GM19023 (cell line): ENCODE data around the gene MMP20.
A peak's percentile ranks its signal among the peaks of the same experiment; 100 is the strongest.

Source experiments
- ATAC-seq: cut with Tn5 transposase; IDR thresholded peaks from one replicate; pipeline ENCODE4 v1.9.1; 2021; ENCODE audit warnings: mild to moderate bottlenecking, moderate library complexity; ENCODE audit not compliant: unreplicated experiment

Gene MMP20

DNA sequence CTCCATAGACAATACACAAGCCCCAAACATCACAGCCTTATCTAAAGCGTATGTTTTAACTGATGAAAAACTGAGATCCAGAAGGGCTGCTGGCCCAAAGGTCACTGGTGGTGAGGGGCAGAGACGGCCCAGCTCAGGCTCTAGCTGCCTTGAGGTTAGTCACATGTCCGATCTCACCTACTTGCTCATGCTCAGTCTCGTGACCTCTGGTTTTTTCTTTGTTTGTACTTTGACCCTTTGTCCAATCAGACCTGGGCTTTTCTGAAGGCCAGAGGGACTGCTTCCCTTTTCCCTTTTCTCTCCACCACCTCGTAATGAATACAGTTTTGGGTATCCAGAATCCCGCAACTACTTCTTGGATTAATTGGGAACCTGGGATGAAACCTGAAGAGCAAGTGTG is 28.6 kb downstream of the MMP20 start:
- ATAC-seq, result no peak

DNA sequence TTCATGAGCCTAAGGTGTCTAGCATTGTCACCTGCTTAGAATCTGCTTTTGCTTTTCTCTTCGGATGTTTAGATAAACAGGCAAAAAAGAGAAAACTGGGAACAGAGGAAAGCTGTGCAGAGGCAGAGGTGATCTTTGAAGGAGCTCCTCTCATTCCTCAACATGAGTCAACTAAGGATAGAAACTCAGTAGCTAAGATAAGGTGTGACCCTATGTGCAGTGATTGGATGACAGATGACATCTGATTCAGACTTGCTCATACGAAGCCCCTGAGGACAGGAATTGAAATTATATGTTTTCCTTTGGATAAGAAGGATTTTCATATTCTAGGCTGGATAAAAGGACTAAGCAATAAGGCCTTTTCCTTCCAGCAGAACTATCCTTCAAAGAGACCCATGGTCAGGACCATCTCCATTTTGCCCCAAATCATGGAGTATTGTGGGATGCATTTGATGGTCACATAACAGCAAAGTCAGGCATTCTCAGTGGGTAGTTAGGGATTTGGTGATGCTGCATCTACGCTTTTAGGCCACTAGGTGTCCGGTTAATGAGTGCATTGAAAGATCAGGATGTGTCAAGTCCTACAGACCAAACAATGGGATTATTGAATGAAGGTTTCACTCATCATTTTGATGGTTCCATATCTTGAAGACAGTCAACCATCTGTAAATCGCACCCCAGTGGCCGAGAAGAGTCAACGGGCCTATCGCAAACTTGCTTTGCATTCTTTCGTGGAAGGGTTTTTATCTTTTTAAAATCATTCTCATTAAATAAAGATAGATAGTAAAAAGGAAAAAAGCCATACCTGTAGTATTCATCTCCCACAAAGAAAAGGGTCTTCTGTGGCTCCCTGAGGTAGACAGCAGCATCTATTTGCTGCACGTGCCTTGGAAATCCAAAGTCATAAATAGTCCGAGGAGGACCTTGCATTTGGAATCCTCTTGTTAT is 32.2 kb downstream of the MMP20 start:
- ATAC-seq, result no peak

DNA sequence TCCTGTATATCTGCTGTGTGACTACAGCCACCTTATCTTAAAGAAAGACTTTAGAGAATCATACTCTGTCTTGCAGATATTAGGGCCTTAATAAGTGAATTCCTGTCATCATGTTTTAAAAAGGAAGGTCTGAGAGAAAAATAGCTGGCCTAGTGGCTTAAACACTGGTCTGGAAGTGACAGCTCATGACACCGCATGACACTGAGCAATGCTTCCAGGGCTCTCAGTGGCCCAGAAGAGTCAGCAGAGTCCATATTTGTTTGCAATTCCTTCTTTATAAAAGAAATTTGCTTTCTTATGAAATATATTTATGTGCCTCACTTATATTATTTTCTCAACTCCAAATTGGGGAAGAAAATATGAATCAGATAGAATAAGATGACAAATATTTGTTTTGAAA is 33.0 kb downstream of the MMP20 start:
- no peak for ATAC-seq

- ATAC-seq, result peak; percentile 34
Observed at GRCh38 chr11:102591160-102591718, 33.9 kb downstream of the MMP20 start.

DNA sequence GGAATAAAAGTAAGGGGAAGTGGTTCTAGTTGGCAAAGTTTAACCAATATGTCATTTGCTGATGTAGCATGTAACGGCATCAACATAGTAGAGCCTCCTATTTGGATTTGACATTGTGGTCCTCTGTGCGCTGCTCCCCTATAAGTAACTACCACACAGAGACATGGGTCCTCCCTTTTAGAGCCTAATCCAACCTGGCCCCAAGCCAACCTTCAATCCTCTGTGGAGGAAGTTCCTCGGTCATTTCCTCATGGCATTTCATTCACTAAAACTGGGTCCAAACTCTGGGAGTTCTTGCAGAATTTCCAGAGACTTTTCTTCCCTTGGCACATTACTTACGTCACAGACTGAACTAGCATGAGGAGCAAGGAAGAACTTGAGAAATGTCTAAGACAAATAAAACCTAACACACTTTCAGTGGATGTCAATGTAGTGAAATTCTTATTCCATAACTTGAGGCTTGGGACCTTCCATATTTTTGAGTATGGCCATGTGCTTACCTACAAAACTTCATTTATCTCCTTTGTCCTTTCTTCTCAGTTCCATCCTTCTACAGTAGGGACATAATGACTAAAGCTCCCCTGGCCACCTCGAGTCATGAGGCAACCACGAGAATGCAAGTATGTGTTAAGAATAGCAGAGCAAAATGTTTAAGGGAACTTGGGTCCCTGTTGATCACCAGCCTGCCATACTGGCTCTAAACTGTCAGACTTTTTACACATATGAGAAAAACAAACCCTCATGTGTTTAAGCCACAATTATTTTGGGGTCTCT is 34.7 kb downstream of the MMP20 start:
- no peak for ATAC-seq

DNA sequence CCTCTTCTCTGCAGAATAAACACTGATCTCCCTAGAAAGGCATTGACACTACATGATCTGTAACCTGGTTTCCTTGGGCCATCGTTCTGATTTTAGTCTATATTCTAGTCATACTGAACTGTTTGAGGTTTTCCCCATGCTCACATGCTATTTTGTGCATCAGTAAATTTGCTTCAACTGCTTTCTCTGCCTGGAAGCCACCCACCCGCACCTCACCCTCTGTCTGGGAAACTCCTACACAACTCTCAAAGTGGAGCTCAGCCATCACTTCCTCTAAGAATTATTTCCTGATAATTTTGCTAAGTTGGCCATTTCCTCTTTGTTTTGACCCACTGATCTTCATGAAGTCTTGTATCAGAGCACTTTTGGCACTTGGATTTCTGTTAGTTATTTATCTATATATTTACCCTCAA is 36.1 kb downstream of the MMP20 start:
- ATAC-seq, result peak; percentile 67

GRCh38 chr11:102587722-102588121 is 37.4 kb downstream of the MMP20 start:
- no peak for ATAC-seq

DNA sequence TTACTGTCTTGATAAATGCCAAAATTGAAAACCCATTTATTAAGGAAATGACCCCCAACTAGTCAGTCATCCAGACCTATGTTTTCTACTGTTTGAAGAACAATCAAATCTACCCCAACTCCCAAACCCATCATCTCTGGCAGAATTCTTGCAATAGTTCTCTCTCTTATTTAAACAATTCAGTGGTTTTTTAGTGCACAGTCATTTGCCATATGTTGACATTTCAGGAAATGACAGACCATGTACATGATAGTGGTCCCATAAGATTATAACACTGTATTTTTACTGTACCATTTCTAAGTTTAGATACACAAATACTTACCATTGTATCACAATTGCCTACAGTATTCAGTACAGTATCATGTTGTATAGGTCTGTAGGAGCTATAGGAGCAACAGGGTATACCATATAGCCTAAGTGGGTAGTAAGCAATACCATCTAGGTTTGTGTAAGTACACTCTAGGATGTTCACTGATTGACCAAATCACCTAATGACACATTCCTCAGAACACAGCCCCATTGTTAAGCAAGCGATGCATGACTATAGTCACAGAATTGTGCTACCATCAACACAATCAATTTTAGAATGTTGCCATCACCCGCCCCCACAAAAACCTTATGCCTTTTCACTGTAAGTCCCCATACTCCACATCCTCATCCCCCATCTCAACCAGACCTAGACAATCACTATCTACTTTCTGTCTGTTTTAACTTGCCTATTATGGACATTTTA is 41.8 kb downstream of the MMP20 start:
- ATAC-seq, result no peak

DNA sequence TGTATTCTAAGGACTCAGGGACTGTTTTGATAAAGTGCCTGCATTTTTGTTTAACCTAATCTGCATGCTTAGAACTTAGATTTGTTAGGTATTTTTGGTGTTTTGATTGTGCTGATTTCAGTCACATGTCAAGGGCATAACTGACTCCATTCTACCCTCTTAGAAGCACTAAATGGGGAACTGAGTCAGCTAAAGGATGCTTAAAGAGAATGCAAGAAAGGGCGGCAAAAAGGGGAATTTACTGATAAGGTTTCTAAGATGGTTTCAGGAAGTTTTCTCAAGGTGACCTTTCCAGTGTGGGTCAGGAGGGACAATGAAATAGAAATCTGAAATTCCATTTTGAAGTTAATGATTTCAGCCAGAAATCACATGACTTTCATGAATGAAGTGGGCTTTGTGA is 43.0 kb downstream of the MMP20 start:
- ATAC-seq, result no peak

- no peak for ATAC-seq
Observed at GRCh38 chr11:102581066-102581465, 44.1 kb downstream of the MMP20 start.

DNA sequence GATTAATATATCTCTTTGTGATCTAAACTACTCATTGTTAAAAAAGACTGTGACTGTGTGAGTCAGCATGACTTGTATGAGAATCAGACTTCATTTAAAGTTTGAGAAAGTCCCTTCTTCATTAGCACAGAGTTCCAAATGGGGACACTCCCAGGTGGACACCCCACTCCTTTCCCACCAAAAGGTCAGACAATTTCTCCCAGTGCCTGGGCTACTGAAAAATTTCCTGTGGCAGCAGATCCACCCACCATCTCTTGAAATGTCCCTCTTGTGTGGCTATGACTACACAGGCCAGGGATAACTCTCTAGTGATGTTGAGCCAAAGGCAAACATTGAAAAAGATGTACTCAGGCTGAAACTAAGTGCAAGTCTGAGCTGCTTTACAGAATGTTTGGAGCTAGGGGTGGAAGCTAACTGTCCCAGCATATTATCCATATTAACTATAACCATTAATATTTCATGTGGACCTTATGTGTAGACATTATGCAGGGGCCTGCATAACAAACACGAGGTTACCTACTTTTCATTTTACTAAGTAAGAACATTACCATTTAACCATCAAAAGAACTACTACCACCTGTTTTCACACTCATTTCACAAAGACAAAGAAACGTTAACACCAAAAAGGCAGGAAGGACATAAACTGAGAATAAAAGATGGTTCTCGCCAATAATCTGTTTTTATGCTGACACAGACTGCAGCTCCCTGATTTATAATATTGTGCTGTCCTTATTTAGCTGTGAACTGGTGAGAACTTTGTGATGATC is 44.8 kb downstream of the MMP20 start:
- ATAC-seq, result peak; percentile 67

- ATAC-seq, result no peak
Observed at GRCh38 chr11:102577723-102578122, 47.4 kb downstream of the MMP20 start.

DNA sequence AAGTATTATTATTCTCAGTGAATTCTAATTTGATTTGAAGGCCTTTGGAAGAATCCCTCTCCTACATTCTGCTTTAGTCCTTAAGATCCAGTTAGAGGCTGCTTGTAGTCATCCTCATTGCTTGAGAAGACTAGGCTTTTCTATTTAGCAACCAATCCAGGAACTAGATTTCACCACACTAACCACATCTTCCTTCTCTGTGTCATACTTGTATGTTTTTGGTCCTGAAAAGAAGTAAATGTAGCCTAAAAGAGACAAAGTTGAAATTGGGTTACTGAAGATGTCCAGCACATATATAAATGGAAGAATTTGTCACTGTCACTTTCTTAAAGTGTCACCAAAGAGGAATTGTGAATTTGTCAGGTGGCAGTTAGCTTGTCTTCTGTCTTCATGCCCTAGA is 48.0 kb downstream of the MMP20 start:
- no peak for ATAC-seq

GRCh38 chr11:102576350-102576749 is 48.8 kb downstream of the MMP20 start:
- ATAC-seq, result no peak

GRCh38 chr11:102575012-102575411 is 50.1 kb downstream of the MMP20 start:
- no peak for ATAC-seq

DNA sequence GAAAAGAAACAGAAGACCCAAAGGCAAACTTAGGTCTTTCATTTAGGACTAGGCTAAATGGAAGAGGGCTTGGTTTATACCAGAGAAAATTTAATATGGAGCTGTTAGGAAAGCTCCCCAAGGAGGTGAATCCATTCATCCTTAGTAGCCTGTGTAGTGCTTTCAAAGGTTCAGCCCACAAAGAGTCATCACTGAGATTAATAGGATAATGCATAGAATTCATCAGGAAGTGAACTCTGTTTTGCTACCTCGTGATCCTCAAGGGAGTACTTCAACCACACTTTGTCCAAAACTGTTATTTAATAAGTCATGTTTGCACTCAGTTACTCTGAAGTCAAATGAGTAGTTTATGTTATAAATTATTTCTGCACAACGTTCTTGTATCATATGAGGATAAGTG is 51.3 kb downstream of the MMP20 start:
- ATAC-seq, result no peak

DNA sequence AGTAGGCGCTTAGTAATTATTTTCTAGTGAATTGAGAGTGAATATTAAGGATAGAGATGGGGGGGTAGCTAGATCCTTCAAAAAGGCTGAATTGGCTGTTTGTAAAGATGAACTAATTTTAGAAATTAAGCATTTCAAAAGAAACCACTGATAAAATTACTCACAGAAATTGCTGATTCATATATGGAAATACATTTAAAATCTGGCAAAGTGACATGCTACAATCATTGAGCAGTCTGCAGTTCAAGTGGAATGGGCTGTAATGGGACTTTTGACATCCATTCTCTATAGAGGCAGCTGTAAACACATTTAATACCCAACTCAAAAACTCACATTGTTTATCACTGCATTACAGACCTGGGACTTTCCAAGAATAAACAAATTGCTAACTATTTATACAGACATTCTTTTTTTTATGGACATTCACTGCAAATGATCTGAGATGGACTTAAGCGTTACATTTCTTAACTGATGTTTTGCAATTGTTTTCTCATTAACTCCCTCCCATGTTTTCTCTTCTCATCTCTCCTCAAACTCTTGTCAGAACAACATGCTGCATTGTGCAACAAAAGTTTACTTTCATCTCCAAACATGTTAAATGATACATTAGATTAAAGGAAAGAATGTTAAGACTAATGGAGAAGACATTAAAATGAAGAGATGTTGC is 52.4 kb downstream of the MMP20 start:
- no peak for ATAC-seq

DNA sequence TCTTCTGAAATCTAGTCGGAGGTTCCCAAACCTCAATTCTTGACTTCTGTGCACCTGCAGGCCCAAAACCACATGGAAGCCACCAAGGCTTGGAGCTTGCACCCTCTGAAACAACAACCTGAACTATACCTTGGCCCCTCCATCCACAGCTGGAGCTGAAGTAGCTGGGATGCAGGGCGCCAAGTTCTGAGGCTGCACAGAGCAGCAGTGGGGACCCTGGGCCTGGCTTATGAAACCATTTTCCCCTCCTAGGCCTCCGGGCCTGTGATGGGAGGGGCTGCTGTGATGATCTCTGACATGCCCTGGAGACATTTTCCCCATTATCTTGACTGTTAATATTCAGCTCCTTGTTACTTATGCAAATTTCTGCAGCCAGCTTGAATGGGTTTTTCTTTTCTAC is 56.3 kb downstream of the MMP20 start:
- no peak for ATAC-seq

DNA sequence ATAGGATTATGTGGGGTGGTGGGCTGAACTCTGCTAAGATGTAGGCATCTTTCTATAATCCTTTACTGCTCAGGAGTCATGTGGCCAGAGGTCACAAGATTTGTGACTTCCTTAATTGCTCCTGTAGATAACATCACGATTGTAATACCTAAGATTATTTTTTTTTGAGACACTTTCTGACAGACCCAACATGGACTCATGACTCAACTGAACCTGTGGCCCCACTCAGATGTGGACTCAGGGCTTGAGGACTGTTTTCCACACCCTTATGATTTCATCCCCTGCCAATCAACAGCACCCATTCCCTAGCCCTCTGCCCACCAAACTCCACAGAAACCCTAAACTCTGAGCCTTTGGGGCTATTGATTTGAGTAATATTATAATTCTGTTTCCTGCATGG is 59.0 kb downstream of the MMP20 start:
- ATAC-seq, result no peak

DNA sequence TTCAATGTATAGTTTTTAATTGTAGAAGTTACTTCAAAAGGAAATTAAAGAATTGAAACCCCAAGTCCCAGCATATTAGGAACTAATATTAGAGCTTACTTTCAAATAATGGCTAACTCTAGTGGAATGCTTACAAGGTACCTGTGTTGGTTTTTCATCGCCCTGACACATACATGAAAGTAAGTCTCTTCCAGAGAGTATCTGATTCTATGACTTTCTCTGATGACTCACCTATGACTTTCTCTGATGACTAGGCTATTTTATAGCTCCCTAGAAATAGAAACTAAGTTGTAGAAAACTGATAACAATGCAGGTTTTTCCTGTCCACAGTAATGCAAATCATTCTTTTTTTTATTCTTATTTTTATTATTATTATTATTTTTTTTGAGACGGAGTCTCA is 61.0 kb downstream of the MMP20 start:
- ATAC-seq, result no peak
